ENCODE measurements around the gene HOXD10.

The HOXD10 gene

GRCh38 chr2:176082824-176083751 lies 33.5 kb upstream of the HOXD10 start:
- DNase-seq = no peak

DNA sequence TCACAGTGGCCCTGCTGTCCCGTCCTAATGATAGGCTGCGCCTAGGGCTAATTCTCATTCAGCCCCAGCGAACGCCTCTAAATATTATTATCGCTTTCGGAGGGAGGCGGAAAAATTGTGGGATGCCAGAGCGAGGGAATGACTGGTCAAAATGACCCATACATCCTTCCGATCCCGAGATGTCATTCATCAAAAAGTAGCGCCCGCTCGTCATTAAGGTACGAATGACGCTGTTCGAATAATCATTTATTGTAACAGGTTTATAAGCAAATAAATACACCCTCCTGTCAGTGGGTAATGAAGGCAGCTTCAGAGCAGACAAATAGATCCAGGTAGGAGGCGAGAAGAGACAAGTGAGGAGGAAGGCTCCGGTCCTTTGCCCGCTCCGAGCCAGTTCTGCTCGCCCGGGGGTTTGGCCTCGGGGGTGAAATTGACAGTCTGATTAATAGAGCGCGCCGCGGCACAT lies 32.7 kb upstream of the HOXD10 start, which contains the start of gene EVX2:
Gene EVX2, minus strand, starts transcription at position 167 of the 466 bp plus-strand sequence. CDS start 186 bp downstream, outside the sequence.
- DNase-seq = no peak

GRCh38 chr2:176084611-176085119 lies 31.9 kb upstream of the HOXD10 start:
- no peak for DNase-seq

DNA sequence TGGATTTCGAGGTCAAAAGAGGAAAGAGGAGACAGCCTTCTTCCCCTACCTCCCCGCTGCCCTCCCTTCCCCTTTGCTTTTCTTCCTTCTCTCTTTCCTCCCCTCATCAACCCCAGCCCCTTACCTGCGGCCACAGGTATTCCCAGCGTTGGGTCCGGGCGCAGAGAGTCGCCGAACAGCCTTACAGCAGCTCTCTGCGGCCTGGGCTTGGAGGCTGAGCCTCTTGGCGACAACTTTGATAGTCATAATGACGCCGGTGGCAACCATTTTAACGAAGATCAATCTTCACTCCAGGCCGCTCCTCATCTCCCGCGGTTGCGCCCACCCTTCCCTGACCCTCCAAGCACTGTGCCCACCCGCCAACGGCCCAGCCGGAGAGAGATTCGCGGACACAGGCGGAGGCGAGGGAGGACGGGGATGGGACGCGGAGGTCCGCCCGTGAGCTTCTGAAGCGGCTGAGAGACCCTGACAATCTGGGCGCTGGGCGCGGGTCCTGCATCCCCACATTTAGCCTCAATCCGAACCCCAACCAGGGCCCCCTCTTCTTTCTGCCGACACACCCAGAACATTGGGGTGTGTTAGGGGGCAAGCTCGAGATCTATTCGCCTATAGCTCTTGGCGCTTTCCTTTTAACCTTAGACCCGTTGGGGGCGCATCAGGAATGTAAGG lies 31.3 kb upstream of the HOXD10 start:
- DNase-seq = no peak

DNA sequence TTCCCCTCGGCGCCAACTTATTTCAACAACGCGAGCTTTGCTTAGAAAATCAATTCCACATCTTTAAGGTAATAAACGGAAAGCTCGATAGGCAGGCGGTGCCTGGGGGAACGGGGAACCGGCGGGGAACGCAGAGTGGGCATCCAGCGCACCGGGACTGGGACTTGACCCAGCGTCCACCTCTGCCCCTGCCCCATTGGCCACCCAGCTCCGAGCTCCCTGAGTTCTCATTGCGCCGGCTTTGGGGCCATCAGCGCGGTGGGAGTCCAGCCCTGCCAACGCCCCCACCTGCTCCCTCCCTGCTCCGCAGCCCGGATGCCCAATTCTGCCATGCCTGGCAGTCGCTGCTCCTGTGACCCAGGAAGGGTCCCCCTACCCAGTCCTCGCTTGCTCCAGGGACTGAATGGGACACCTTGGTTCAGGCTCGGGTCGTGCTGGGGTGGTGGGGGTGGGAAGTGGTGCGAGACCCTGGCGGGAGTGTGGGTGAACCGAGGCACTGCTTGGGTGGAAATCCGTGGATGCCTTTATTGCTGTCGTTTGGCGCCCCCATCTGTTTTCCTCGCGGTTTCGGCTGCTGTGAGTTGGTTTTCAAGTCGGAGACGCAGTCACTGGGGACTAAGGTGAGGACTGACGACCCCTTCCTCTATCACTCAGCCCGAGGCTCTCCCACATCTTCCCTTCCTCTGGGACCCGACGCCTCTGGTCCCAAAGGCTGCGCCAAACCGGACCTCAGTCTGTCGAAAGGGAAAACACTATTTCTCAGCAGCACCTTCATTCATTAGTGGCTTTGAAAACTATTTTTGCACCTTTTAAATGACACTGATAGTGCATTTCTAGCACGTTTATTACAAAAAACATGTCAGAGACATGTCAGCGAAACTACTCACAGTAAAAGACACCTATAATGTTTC lies 30.5 kb upstream of the HOXD10 start:
- DNase-seq = no peak

GRCh38 chr2:176087330-176088047 lies 29.1 kb upstream of the HOXD10 start:
- DNase-seq = no peak

- DNase-seq = peak; percentile 27
These were observed 28.3 kb upstream of the HOXD10 start for GRCh38 chr2:176088048-176088936.

DNA sequence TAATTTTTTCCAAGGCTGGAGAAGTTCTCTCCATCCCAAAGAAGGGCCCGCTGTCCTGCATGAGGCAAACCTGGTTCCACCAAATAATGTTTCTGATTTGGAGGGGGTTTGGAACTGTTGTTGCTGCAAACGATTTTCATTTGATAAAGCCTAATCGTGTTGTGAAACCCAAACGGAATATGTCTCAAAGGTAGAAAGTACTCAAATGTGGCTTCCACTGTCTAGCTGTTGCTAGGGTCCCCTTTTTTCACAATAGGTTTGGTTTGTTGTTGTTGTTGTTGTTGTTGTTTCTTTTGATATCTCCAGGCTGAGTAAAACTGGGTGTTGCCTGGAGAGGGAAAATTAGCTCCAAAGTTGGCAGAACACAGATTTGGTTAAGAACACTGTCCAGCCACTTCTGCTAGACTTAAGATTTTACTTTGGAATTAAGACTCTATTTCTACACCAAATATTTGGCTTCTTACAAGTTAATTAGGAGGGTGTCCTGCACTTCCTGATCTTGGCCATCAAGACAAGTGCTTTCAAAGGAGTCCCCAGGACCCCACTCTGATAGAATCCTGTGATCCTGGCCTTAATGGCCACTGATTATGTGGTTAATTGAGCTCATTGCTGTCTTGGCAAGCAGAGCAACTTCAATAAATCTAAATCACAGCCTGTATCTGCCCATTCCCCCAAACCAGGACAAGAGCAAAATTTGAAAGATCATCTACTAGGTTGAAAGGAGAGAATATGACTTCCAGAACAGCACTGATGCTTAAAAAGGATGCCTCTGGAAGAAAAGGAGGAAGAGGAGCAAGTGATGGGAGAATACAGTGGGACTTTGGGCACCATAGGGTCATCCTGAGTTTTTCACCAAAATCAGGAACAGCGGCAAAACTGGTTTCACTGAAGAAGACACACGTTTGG lies 27.4 kb upstream of the HOXD10 start:
- DNase-seq = no peak

DNA sequence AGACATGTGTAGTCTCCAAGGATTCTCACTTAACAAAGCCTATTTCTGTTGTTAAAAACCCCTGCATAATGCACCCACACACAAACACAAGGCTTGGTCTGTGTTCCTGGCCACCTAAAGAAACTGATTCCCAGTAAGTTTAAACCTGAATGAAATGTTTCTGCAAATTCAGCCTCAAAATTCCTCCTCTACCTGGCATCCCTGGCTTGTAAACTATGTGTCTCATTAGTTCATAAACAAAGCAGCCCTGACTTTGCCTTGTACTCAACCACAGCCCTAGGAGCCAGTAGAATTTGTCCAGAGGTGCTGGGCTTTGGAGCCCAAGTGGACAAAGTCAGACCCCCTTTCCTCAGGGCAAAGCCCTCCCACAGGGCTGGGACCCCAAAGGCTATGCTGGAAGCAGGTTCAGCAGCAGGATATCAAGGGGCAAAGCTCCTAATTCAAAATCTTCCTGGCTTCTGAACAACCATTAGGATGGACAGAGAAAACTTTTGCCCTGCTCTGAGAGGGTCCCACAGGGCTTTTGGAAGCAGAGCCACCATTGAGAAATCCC lies 26.7 kb upstream of the HOXD10 start:
- no peak for DNase-seq

- DNase-seq = no peak
These were observed 25.7 kb upstream of the HOXD10 start for GRCh38 chr2:176090862-176091261.

GRCh38 chr2:176091329-176092258 lies 25.0 kb upstream of the HOXD10 start:
- DNase-seq = no peak

DNA sequence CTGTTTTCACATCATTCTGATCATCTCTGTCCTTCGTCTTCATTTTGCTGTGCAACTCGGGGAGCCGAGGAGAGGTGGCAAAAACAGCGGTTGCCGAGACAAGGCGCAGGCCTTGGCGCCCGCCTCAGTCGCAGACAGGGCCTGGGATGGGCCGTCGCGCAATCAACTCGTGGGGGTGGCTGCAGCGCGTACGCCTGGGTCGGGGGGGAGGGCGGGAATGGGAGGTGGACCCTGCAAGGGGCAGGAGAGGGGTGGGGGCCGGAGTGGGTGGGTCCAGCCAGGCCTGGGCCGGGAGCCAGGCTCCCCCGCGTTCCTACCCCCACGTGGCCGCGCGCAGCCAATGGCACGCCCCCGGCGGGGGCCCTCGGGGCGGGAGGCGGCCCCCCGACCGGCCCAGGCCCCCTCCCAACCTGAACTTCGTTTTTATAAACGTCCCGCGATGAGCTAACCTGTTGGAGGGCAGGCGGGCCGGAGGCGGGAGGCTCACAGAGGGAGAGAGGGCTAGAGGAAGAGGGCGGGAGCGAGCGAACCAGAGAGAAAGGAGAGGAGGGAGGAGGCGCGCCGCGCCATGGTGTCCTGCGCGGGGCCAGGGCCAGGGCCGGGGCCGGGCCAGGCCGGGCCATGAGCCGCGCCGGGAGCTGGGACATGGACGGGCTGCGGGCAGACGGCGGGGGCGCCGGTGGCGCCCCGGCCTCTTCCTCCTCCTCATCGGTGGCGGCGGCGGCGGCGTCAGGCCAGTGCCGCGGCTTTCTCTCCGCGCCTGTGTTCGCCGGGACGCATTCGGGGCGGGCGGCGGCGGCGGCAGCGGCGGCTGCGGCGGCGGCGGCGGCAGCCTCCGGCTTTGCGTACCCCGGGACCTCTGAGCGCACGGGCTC lies 24.1 kb upstream of the HOXD10 start, which contains the start of gene HOXD13:
Gene HOXD13, plus strand, starts transcription at position 452 of the 875 bp plus-strand sequence. Its CDS starts 170 bp downstream, at position 622.
- DNase-seq = no peak

DNA sequence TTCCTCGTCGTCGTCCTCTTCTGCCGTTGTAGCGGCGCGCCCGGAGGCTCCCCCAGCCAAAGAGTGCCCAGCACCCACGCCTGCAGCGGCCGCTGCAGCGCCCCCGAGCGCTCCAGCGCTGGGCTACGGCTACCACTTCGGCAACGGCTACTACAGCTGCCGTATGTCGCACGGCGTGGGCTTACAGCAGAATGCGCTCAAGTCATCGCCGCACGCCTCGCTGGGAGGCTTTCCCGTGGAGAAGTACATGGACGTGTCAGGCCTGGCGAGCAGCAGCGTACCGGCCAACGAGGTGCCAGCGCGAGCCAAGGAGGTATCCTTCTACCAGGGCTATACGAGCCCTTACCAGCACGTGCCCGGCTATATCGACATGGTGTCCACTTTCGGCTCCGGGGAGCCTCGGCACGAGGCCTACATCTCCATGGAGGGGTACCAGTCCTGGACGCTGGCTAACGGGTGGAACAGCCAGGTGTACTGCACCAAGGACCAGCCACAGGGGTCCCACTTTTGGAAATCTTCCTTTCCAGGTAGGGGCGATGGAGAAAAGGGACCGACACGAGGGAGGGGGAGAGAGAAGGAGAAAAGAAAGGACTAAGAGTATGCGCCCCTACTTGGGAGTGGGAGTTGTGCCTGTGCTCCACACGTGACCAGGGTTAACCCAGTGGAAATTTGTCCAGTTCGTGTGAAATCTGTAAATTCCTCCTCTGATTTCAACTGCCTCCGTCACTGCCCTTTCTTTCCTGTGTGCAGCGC lies 23.3 kb upstream of the HOXD10 start:
- DNase-seq = no peak

- no peak for DNase-seq
These were observed 22.7 kb upstream of the HOXD10 start for GRCh38 chr2:176093898-176094249.

GRCh38 chr2:176094349-176094748 lies 22.2 kb upstream of the HOXD10 start:
- DNase-seq = no peak

DNA sequence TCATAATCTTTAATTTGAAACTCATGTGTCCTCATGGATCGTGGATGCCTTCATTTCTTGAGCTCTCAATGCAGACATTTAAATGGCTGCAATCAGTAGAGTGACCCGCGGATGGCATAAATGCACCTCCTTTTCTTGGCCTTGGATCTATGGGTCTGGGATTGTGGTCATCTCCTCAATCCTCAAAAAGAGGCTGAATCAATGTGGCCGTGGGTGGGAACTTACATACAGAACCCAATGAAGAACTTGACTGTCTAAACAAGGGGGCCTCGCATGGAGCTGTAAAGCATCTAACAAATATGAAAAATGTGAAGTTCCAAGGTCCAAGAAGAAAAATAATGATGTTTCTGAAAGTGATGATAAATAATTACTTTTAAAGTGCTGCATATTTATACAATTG lies 21.2 kb upstream of the HOXD10 start:
- DNase-seq = no peak

Data from activated CD4-positive, alpha-beta T cell treated with anti-CD3 and anti-CD28 coated beads, Interleukin-2, amount 50 U/mL, for 16 hours (primary cell).